ENCODE results near the gene ITGAX.

ITGAX gene

DNA sequence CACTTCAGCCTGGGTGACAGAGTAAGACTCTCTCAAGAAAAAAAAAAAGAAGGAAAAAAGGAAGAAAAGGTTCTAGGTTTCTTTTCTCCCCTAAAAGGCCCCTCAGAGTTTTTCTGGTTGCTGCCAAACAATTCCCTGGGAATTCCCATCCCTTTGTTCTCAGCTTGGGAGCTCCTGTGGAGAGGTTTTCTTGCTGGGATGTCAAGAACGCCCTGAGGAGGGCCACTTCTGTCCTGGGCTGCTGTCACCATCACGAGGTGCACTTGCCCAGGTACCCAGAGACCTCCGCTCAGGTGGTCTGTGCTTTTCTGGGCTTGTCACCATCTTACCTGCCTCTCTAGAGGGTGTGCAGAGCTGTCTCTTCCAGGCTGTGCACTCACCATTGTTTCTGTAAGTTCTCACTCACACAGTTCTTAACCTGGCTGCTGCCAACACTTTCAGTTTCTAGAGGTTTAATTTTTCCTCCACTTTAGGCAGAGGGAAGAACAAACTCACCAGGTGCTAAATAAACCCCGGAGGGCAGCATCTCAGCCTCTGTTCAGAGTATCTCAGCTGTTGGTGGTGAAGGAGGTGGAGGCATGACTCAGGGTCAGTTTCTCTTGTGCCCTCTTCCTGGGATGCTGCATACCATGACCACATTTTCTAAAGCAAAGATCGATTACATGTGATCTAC, 75.5 kb downstream of the ITGAX start:
- FAIRE-seq (no peak), DNase-seq (ENCODE audit: insufficient read length) (no peak)
- TF ChIP-seq POLR2AphosphoS5 (IDR thresholded peaks at IDR 0.05; ENCODE audit: low read depth, low read length) (no peak), TAF1 (IDR thresholded peaks at IDR 0.05; ENCODE audit: borderline replicate concordance, low read depth, low read length) (no peak), POLR2A (IDR thresholded peaks at IDR 0.05; ENCODE audit: low read depth, low read length) (no peak)

Data from GM12892 (cell line).